Prostate gland (tissue), 2 donors: ENCODE results near the gene LRRC63.

Experiments used
- POLR2A ChIP-seq: fragments of 450-650 bp; IDR thresholded peaks from one replicate; pipeline ENCODE4 v1.6.1; 2016; ENCODE audit warnings: antibody characterized with exemption, mild to moderate bottlenecking
- TF ChIP-seq, protein P1 (sequence below), 4 experiments: fragments of 200-600 bp in 2 of 4; fragments of 450-650 bp in 2 of 4; sonication (generic) in 2 of 4; IDR thresholded peaks; 1 replicate in 3 of 4; 2 replicates in 1 of 4; pipeline ENCODE4 v1.5.1; 2016 to 2019; ENCODE audit warnings: antibody characterized with exemption in 4 of 4, mild to moderate bottlenecking in 2 of 4, moderate library complexity in 2 of 4

DNA sequence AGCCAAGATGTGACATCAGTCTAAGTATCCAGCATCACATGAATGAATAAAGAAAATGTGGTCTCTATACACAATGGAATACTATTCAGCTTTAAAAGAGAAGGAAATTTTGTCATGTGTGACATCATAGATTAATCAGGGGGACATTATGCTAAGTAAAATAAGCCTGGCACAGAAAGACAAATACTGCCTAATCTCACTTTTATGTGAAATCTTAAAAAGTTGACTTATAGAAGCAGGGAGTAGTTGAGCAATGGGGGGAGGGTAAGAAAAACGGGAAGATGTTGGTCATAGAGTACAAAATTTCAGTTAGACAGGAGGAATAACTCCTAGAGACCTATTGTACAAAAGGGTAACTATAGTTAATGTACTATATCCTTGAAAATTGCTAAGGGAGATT lies 19.3 kb upstream of the LRRC63 start:
- no peak for TF ChIP-seq POLR2A
- TF ChIP-seq, protein P1, sequence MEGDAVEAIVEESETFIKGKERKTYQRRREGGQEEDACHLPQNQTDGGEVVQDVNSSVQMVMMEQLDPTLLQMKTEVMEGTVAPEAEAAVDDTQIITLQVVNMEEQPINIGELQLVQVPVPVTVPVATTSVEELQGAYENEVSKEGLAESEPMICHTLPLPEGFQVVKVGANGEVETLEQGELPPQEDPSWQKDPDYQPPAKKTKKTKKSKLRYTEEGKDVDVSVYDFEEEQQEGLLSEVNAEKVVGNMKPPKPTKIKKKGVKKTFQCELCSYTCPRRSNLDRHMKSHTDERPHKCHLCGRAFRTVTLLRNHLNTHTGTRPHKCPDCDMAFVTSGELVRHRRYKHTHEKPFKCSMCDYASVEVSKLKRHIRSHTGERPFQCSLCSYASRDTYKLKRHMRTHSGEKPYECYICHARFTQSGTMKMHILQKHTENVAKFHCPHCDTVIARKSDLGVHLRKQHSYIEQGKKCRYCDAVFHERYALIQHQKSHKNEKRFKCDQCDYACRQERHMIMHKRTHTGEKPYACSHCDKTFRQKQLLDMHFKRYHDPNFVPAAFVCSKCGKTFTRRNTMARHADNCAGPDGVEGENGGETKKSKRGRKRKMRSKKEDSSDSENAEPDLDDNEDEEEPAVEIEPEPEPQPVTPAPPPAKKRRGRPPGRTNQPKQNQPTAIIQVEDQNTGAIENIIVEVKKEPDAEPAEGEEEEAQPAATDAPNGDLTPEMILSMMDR (IDR thresholded peaks at IDR 0.05): no peak
